GM23338 (cell line): Measurements from ENCODE around the gene GTF3C5. TPM values are rescaled to one million over a fixed set of nuclear protein-coding genes. Genes with fewer than 3 reads are reported as not detected.
"Not testable (repeated sequence)": the region's sequence is repeated elsewhere in the genome, so short reads cannot be mapped to it uniquely, and the experiment has no call there.

ENCODE experiments used
- ATAC-seq: fragments of 200-7000 bp; cut with Tn5 transposase; 3 replicates; pipeline ENCODE4 v1.9.1; 2020
- DNase-seq: peaks from one replicate; pipeline ENCODE4 v3.0.0-alpha.2; 2015; ENCODE audit warnings: low spot score
- H2AFZ ChIP-seq: fragments of 200-600 bp; sonication (generic); 2 replicates; pipeline ENCODE4 v1.8.0; 2016; ENCODE audit warnings: antibody characterized with exemption, mild to moderate bottlenecking, moderate library complexity
- H3F3A ChIP-seq: fragments of 200-600 bp; sonication (generic); replicated peaks from 2 replicates; pipeline ENCODE4 v1.8.0; 2017; ENCODE audit warnings: antibody characterized with exemption, mixed run types, low read depth
- H3K27ac ChIP-seq: fragments of 200-600 bp; sonication (generic); 2 replicates; pipeline ENCODE4 v1.6.1; 2016; ENCODE audit warnings: low read depth
- H3K27me3 ChIP-seq: fragments of 200-600 bp; sonication (generic); 2 replicates; pipeline ENCODE4 v1.8.0; 2016; ENCODE audit warnings: mild to moderate bottlenecking, mixed run types, moderate library complexity; ENCODE audit not compliant: insufficient read depth
- H3K36me3 ChIP-seq: fragments of 200-600 bp; sonication (generic); 2 replicates; pipeline ENCODE4 v1.8.0; 2016; ENCODE audit warnings: mild to moderate bottlenecking; ENCODE audit not compliant: insufficient read depth
- H3K4me1 ChIP-seq: fragments of 200-600 bp; sonication (generic); 2 replicates; pipeline ENCODE4 v1.8.0; 2016; ENCODE audit warnings: mild to moderate bottlenecking, moderate library complexity; ENCODE audit not compliant: insufficient read depth
- H3K4me2 ChIP-seq: fragments of 200-600 bp; sonication (generic); 2 replicates; pipeline ENCODE4 v1.7.1; 2017; ENCODE audit warnings: mixed run types
- H3K4me3 ChIP-seq: fragments of 200-600 bp; sonication (generic); 2 replicates; pipeline ENCODE4 v1.6.1; 2016; ENCODE audit warnings: mixed run types
- H3K79me2 ChIP-seq: fragments of 200-600 bp; sonication (generic); replicated peaks from 2 replicates; pipeline ENCODE4 v1.8.0; 2017; ENCODE audit warnings: mild to moderate bottlenecking; ENCODE audit not compliant: insufficient read depth
- H3K9me2 ChIP-seq: fragments of 200-600 bp; sonication (generic); 2 replicates; pipeline ENCODE4 v1.8.0; 2017; ENCODE audit not compliant: insufficient read depth
- H4K20me1 ChIP-seq: fragments of 200-600 bp; sonication (generic); replicated peaks from 2 replicates; pipeline ENCODE4 v1.8.0; 2017; ENCODE audit warnings: mild to moderate bottlenecking; ENCODE audit not compliant: insufficient read depth
- H3K27ac Mint-ChIP-seq: 2 replicates; pipeline ENCODE4 v1.8.0; 2020; ENCODE audit warnings: inconsistent platforms, mild to moderate bottlenecking, moderate library complexity, mixed read lengths
- H3K27me3 Mint-ChIP-seq: 3 replicates; pipeline ENCODE4 v1.8.0; 2022; ENCODE audit warnings: low read depth, mild to moderate bottlenecking, moderate library complexity, mixed read lengths, inconsistent platforms; ENCODE audit not compliant: insufficient read depth, poor library complexity
- H3K36me3 Mint-ChIP-seq: 3 replicates; pipeline ENCODE4 v1.8.0; 2021; ENCODE audit warnings: low read depth, mild to moderate bottlenecking, inconsistent platforms, moderate library complexity, mixed read lengths
- H3K4me1 Mint-ChIP-seq: 3 replicates; pipeline ENCODE4 v1.8.0; 2020; ENCODE audit warnings: mild to moderate bottlenecking, inconsistent platforms, mixed read lengths
- H3K4me3 Mint-ChIP-seq: 3 replicates; pipeline ENCODE4 v1.8.0; 2021; ENCODE audit warnings: moderate library complexity, mild to moderate bottlenecking, inconsistent platforms, mixed read lengths
- H3K9me3 Mint-ChIP-seq: 3 replicates; pipeline ENCODE4 v1.8.0; 2020; ENCODE audit warnings: moderate library complexity, mild to moderate bottlenecking, inconsistent platforms, mixed read lengths
- REST ChIP-seq: IDR thresholded peaks from one replicate; pipeline ENCODE4 v1.6.1; 2018; ENCODE audit warnings: antibody characterized with exemption; ENCODE audit not compliant: unreplicated experiment
- polyA plus RNA-seq: library from polyadenylated mRNA; unstranded; fragments of >200 nt; fragmentation: Nextera tagmentation; extraction: Ambion mirVana; gene quantifications from 2 replicates; pipeline ENCODE4 v1.2.1, GENCODE V29; 2016
- total RNA-seq: library from RNA; depleted of rRNA; stranded (reverse); fragments of >200 nt; shearing (Covaris generic); gene quantifications from 2 replicates; pipeline ENCODE4 v1.2.3, GENCODE V29; 2014

GTF3C5 gene
- total and polyA plus RNA-seq, 2 experiments from 2014 or later: 46.0 to 78.8 TPM

GRCh38 chr9:133083688-133084087 lies 52.9 kb downstream of the GTF3C5 start:
- not testable (repeated sequence) for ATAC-seq, H3K27me3 ChIP-seq, H3K27ac Mint-ChIP-seq, H3K36me3 ChIP-seq, H3K9me2 ChIP-seq, H3K4me3 Mint-ChIP-seq, H3K4me3 ChIP-seq, H3K27ac ChIP-seq, H3K36me3 Mint-ChIP-seq, H3K4me1 ChIP-seq, H2AFZ ChIP-seq, H3K79me2 ChIP-seq, H4K20me1 ChIP-seq, H3K4me2 ChIP-seq, H3F3A ChIP-seq, H3K4me1 Mint-ChIP-seq, H3K9me3 Mint-ChIP-seq, H3K27me3 Mint-ChIP-seq, DNase-seq

DNA sequence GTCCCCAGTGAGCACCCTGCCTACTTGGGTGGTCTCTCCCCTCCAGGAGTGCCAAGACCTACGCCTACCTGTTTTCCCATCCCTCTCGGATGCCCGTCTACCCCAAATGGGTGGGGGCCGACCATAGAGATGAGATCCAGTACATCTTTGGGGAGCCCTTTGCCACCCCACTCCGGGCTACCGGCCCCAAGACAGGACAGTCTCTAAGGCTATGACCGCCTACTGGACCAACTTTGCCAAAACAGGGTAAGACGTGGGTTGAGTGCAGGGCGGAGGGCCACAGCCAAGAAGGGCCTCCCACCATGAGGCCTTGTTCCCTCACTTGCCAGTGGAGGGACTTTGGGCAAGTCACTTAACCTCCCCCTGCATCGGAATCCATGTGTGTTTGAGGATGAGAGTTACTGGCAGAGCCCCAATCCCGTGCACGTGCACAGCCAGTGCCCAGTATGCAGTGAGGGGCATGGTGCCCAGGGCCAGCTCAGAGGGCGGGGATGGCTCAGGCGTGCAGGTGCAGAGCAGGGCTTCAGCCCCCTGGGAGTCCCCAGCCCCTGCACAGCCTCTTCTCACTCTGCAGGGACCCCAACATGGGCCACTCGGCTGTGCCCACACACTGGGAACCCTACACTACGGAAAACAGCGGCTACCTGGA lies 55.5 kb downstream of the GTF3C5 start:
- not testable (repeated sequence) for H3K4me2 ChIP-seq

GRCh38 chr9:133086894-133087293 lies 56.1 kb downstream of the GTF3C5 start:
- no peaks in the 10 kb centered on the region for H4K20me1 ChIP-seq
- ATAC-seq (no peak), DNase-seq (no peak)
- Mint-ChIP-seq H3K9me3 (no peaks in the 10 kb centered on the region; the same call in 2 of the 3 replicates), H3K27me3 (no peaks in the 10 kb centered on the region), H3K4me3 (no peak overlapping the region), H3K4me1 (no peaks in the 10 kb centered on the region), H3K27ac (no peak overlapping the region), H3K36me3 (no peaks in the 10 kb centered on the region)
- H3K36me3 ChIP-seq: no peaks in the 10 kb centered on the region
- H3K9me2 ChIP-seq: no peaks in the 10 kb centered on the region
- H3K4me1 ChIP-seq: no peaks in the 10 kb centered on the region
- no peak overlapping the region for H3K4me2 ChIP-seq
- no peaks in the 10 kb centered on the region for H3F3A ChIP-seq
- TF ChIP-seq REST: no peak
- no peak overlapping the region for H3K27ac ChIP-seq
- H3K79me2 ChIP-seq: no peaks in the 10 kb centered on the region
- H3K27me3 ChIP-seq: no peaks in the 10 kb centered on the region
- H3K4me3 ChIP-seq: no peak overlapping the region
- H2AFZ ChIP-seq: no peak overlapping the region

More for the DNA sequence above, 55.5 kb downstream of the GTF3C5 start:
- not testable (repeated sequence) for DNase-seq, H2AFZ ChIP-seq, H4K20me1 ChIP-seq, H3K36me3 Mint-ChIP-seq, H3K27me3 Mint-ChIP-seq, ATAC-seq, H3K4me3 ChIP-seq, H3K4me1 Mint-ChIP-seq, H3K27ac Mint-ChIP-seq, H3K79me2 ChIP-seq, H3K27ac ChIP-seq, H3F3A ChIP-seq, H3K4me3 Mint-ChIP-seq, H3K9me2 ChIP-seq, H3K36me3 ChIP-seq, H3K9me3 Mint-ChIP-seq, H3K4me1 ChIP-seq, H3K27me3 ChIP-seq
